OCI-M2 (cell line): ENCODE measurements around the gene PLXNC1.

Experiments
- DNase-seq: peaks from one replicate; lab custom pipeline; 2025; ENCODE audit not compliant: unreplicated experiment; lab: John Stamatoyannopoulos, UW

The PLXNC1 gene

GRCh38 chr12:94326727-94327126, 178.3 kb downstream of the PLXNC1 start:
- no peak for DNase-seq

GRCh38 chr12:94327809-94328208, 179.4 kb downstream of the PLXNC1 start:
- DNase-seq: no peak

- no peak for DNase-seq
Observed at GRCh38 chr12:94329366-94329765, 181.0 kb downstream of the PLXNC1 start.

DNA sequence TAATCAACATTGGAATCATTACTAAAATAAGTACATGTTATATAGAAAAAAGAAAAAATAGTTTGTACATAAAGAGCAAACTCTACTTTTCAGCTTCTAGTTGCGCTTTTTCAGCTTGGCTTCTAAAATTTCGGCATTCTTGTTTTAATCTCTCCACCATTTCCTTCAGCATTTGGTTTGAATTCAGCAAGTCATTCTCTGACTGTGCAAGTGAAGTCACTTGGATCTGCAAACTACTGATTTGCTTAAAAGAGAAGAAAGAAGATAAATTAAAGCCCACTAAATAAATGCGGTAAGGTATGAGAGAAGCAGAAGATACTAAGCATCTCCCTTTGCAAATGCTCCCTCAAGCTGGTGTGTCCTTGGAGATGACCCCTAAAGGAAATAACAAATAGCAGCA, 185.0 kb downstream of the PLXNC1 start:
- DNase-seq: no peak

- DNase-seq: no peak
Observed at GRCh38 chr12:94336211-94336925, 188.0 kb downstream of the PLXNC1 start.

GRCh38 chr12:94338006-94338794, 189.8 kb downstream of the PLXNC1 start:
- DNase-seq: no peak

DNA sequence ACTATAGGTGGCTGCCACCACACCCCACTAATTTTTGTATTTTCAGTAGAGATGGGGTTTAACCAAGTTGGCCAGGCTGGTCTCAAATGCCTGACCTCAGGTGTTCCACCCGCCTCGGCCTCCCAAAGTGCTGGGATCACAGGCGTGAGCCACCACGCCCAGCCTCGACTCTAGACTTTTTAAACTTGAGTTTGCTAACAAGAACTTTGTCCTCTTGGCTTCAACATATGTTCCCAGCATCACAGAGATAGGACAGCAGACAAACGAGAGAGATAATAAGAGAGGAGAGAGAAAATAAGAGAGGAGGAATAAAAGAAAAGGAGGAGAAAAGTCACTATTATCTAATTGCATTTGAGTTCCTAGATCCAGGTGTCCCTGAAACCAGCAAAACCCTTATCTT, 192.2 kb downstream of the PLXNC1 start:
- DNase-seq: no peak

GRCh38 chr12:94353130-94353529, 204.8 kb downstream of the PLXNC1 start:
- DNase-seq: no peak
